Right atrium auricular region (tissue), 2 donors: ENCODE measurements around the gene TMEM117. TPM values are rescaled to one million over a fixed set of nuclear protein-coding genes. Genes with fewer than 3 reads are reported as not detected.

Experiments used
- DNase-seq: peaks from one replicate; pipeline ENCODE4 v3.0.0-alpha.2; 2019; ENCODE audit warnings: low spot score
- H3K27ac ChIP-seq, 2 donors: fragments of 200-600 bp; sonication (generic); 1 replicate in 1 of 2; 2 replicates in 1 of 2; pipeline ENCODE4 v1.5.1; 2016 to 2019
- H3K27me3 ChIP-seq, 2 donors: fragments of 200-600 bp; sonication (generic); one replicate each; pipeline versions ENCODE4 v1.5.1 to v1.6.0; 2017 to 2019
- H3K36me3 ChIP-seq: fragments of 200-600 bp; sonication (generic); one replicate; pipeline ENCODE4 v1.5.1; 2016
- H3K4me1 ChIP-seq, 2 donors: fragments of 200-600 bp; sonication (generic); one replicate each; pipeline versions ENCODE4 v1.5.1 to v1.6.0; 2017 to 2019
- H3K4me3 ChIP-seq, 2 donors: fragments of 200-600 bp; sonication (generic); 1 replicate in 1 of 2; 2 replicates in 1 of 2; pipeline ENCODE4 v1.5.1; 2017 to 2019; ENCODE audit warnings: mild to moderate bottlenecking in 1 of 2, moderate library complexity in 1 of 2
- H3K9me3 ChIP-seq, 2 donors: fragments of 200-600 bp; sonication (generic); one replicate each; pipeline ENCODE4 v1.5.1; 2019
- CTCF ChIP-seq, 2 donors: fragments of 200-600 bp; sonication (generic); IDR thresholded peaks; one replicate each; pipeline ENCODE4 v1.5.1; 2019; ENCODE audit warnings: antibody characterized with exemption in 2 of 2
- total RNA-seq, 2 donors: library from RNA; depleted of rRNA; stranded (reverse); fragments of >200 nt; gene quantifications; one replicate each; pipeline ENCODE4 v1.1.0, GENCODE V29; 2016

Gene TMEM117
- total RNA-seq, 2 donors from 2014 or later: 10.8 to 24.1 TPM

- DNase-seq: no peak
- H3K4me3 ChIP-seq: no peak overlapping the region
- H3K27ac ChIP-seq: no peak overlapping the region
- H3K9me3 ChIP-seq: no peaks in the 10 kb centered on the region
- no peaks in the 10 kb centered on the region for H3K36me3 ChIP-seq
- no peaks in the 10 kb centered on the region for H3K4me1 ChIP-seq
- H3K27me3 ChIP-seq: no peaks in the 10 kb centered on the region
- no peak for TF ChIP-seq CTCF (IDR thresholded peaks at IDR 0.05)
These were observed 597.8 kb downstream of the TMEM117 start for GRCh38 chr12:44433659-44434058.

- H3K4me1 ChIP-seq: no peaks in the 10 kb centered on the region
- H3K27ac ChIP-seq: no peak overlapping the region
- no peaks in the 10 kb centered on the region for H3K27me3 ChIP-seq
- no peak overlapping the region for H3K4me3 ChIP-seq
- H3K36me3 ChIP-seq: no peaks in the 10 kb centered on the region
- TF ChIP-seq CTCF (IDR thresholded peaks at IDR 0.05): no peak
- no peaks in the 10 kb centered on the region for H3K9me3 ChIP-seq
- no peak for DNase-seq
These were observed 600.9 kb downstream of the TMEM117 start for GRCh38 chr12:44436756-44437155.

Other genes with a start within 250 kb of the TMEM117 start
- gene PUS7L, start 77.3 kb upstream of the TMEM117 start, total RNA-seq: 1 to 10 TPM; 3.8 to 4.6 TPM
- gene IRAK4, start 77.1 kb upstream of the TMEM117 start, total RNA-seq: 1 to 10 TPM; 5.7 to 9.6 TPM
- gene TWF1, start 29.8 kb upstream of the TMEM117 start, total RNA-seq: 10 to 100 TPM; 18.0 to 19.0 TPM